ENCODE data around the gene PDE4D.

PDE4D gene

GRCh38 chr5:59732301-59732700, 161.2 kb downstream of the PDE4D start:
- DNase-seq = no peak

DNA sequence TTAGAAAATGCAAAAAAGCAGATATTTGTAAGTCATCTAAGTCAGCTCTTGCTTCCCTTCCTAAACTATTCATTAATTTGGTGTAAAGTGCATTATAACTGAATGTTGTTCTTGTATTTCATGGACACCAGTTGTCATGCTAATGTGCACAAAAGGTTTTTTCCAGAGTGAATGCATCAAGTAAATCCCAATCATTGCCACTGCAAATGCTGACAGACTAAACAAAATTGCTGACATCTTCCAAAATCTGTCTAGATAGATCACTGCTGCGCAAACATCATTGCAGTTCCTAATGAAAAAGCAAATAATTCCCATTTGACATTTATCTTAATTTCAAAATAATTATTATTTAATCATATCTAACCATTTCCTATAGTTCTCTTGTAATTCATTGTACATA, 161.7 kb downstream of the PDE4D start:
- no peak for DNase-seq

DNA sequence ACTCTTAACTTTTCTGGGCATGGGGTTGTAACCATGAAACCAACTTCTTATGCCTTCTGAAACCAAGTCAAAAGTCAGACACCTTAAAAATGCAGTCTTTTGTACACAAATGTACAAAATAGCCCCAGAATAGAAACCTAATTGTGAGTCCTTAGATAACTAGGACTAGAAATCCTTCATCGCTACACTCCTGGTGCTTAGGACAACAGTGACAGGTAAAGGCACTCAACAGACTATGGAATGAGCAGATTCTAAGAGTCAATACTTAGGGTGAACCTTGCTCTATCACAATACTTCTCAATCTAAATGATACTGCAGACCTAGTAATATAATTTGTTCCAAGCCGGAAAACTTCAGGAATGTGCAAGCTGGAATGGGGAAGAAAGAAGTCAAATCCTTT, 163.7 kb downstream of the PDE4D start:
- no peak for DNase-seq

- DNase-seq = no peak
Measured at GRCh38 chr5:59729357-59729756, 164.2 kb downstream of the PDE4D start.

DNA sequence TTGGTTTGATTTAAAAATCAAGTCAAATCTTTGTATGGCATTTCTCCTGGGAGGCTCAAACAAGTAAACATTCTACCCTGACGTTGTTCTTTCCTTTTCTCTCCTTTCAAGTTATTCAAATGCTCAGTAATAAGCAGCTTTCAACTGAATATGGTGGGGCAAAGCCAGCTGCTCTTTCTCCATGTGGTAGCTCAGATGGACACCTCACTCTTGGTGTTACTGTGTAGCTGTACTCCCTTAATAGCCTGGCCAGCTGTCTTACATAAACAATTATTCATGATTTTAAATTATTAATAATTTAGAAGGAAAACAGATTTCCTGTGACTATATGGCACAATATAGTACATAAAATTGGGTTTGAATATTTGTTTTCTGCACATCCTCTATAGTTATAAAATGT, 165.2 kb downstream of the PDE4D start:
- DNase-seq = no peak

- no peak for DNase-seq
Measured at GRCh38 chr5:59727186-59727585, 166.3 kb downstream of the PDE4D start.

- DNase-seq = no peak
Measured at GRCh38 chr5:59725392-59725767, 168.1 kb downstream of the PDE4D start.

- peak; percentile 17 for DNase-seq
Measured at GRCh38 chr5:59724482-59725391, 168.8 kb downstream of the PDE4D start.

DNA sequence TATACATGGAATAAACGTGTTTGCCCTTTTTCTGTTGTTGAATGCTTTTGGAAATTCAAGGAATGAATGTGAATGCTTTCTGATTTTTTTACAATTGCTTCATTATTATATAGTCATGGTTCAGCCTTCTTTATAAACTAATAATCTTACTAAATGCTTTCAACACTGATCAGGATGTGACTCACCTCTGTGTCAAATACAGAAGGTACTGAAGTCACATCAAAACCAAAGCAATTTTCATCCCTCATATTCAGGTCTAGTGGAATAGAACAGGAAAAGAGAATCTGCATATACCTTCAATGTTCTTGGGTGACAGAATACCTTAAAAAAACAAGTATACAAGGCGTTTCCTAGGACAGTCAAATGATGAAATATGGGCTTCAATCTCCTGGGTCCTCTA, 170.7 kb downstream of the PDE4D start:
- DNase-seq = no peak

GRCh38 chr5:59721741-59722140, 171.8 kb downstream of the PDE4D start:
- no peak for DNase-seq

GRCh38 chr5:59720063-59720462, 173.5 kb downstream of the PDE4D start:
- DNase-seq = no peak

DNA sequence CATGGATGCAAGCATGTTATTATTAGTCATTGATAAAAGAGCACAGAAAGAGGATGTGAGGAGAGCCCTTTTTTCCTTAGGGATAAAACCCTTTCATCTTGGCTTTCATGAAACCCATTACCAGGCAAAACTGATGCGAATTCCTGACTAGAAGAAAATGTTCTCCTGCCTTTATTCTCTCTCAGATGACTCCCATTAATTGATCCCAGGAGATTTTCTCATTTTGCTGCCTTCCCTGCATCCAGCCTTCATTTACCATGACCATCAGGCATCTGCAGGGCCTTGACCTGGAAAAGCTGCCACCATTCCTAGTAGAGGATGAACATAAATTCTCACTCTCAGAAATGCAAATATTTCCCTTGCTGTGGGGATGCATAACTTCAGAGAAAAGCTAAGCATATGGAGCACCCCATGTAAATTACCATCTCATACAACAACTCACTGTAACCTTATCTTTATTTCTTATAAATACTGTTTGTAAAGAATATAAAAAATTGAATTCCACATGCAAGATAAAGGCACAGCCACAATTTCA, 176.5 kb downstream of the PDE4D start:
- no peak for DNase-seq

GRCh38 chr5:59716029-59716428, 177.5 kb downstream of the PDE4D start:
- no peak for DNase-seq

- no peak for DNase-seq
Measured at GRCh38 chr5:59715228-59715627, 178.3 kb downstream of the PDE4D start.

- no peak for DNase-seq
Measured at GRCh38 chr5:59713498-59713844, 180.1 kb downstream of the PDE4D start.

- no peak for DNase-seq
Measured at GRCh38 chr5:59712836-59713497, 180.6 kb downstream of the PDE4D start.

- no peak for DNase-seq
Measured at GRCh38 chr5:59711310-59711709, 182.2 kb downstream of the PDE4D start.

GRCh38 chr5:59709846-59710245, 183.7 kb downstream of the PDE4D start:
- no peak for DNase-seq

GRCh38 chr5:59709346-59709821, 184.1 kb downstream of the PDE4D start:
- DNase-seq = no peak

- no peak for DNase-seq
Measured at GRCh38 chr5:59704936-59705335, 188.6 kb downstream of the PDE4D start.

GRCh38 chr5:59703789-59704188, 189.7 kb downstream of the PDE4D start:
- no peak for DNase-seq

GRCh38 chr5:59698207-59699178, 195.0 kb downstream of the PDE4D start:
- DNase-seq = peak; percentile 16

GRCh38 chr5:59694411-59694810, 199.1 kb downstream of the PDE4D start:
- no peak for DNase-seq
